ENCODE results near the gene ST3GAL4. TPM values are rescaled to one million over a fixed set of nuclear protein-coding genes. Genes with fewer than 3 reads are reported as not detected.
"Not testable (repeated sequence)": the region's sequence is repeated elsewhere in the genome, so short reads cannot be mapped to it uniquely, and the experiment has no call there.

ST3GAL4 gene
- total RNA-seq, 2 donors from 2014 or later = 27.7 to 98.0 TPM

GRCh38 chr11:126391970-126392632, 36.6 kb downstream of the ST3GAL4 start:
- H3K27ac ChIP-seq = no peak overlapping the region
- no peak overlapping the region for H3K4me3 ChIP-seq
- DNase-seq (ENCODE audit: low spot score) = no peak
- no peaks in the 10 kb centered on the region for H3K27me3 ChIP-seq (replicated peaks; ENCODE audit: insufficient read depth)
- peaks cover 2 to 11% of the 10 kb centered on the region in 2 donors for H3K4me1 ChIP-seq (ENCODE audit: control insufficient read depth in 1 of 2, low read depth in 2 of 2)
- no peaks in the 10 kb centered on the region for H3K36me3 ChIP-seq
- H3K9me3 ChIP-seq = no peaks in the 10 kb centered on the region
- TF ChIP-seq, protein P1, sequence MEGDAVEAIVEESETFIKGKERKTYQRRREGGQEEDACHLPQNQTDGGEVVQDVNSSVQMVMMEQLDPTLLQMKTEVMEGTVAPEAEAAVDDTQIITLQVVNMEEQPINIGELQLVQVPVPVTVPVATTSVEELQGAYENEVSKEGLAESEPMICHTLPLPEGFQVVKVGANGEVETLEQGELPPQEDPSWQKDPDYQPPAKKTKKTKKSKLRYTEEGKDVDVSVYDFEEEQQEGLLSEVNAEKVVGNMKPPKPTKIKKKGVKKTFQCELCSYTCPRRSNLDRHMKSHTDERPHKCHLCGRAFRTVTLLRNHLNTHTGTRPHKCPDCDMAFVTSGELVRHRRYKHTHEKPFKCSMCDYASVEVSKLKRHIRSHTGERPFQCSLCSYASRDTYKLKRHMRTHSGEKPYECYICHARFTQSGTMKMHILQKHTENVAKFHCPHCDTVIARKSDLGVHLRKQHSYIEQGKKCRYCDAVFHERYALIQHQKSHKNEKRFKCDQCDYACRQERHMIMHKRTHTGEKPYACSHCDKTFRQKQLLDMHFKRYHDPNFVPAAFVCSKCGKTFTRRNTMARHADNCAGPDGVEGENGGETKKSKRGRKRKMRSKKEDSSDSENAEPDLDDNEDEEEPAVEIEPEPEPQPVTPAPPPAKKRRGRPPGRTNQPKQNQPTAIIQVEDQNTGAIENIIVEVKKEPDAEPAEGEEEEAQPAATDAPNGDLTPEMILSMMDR (IDR thresholded peaks at IDR 0.05) = no peak
- ATAC-seq (ENCODE audit: insufficient number of reproducible peaks, low FRiP score, low read depth) = peak; percentile 5

DNA sequence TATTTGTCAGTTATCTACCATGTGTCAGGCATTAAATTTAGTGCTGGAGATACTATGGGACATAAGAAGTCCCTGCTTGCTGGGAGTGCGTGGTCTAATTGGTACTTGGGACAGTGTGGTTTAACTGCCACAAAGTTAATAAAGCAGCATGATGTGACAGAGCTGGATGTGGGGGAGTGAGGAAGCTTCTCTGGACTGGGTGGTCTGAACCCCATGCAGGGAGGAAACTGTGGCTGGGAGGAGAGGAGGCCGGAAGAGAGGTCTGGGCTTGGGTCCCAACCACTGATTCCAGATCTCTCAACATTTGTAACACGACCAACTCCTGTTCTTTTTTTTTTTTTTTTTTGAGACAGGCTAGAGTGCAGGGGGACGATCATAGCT, 37.1 kb downstream of the ST3GAL4 start:
- no peak for DNase-seq (ENCODE audit: low spot score)
- no peak overlapping the region for H3K4me3 ChIP-seq
- H3K27ac ChIP-seq = no peak overlapping the region
- ATAC-seq (ENCODE audit: insufficient number of reproducible peaks, low FRiP score, low read depth) = no peak
- TF ChIP-seq, protein P1 (IDR thresholded peaks at IDR 0.05) = no peak
- H3K4me1 ChIP-seq (ENCODE audit: control insufficient read depth in 1 of 2, low read depth in 2 of 2) = peaks cover 2 to 11% of the 10 kb centered on the region in 2 donors
- H3K36me3 ChIP-seq = no peaks in the 10 kb centered on the region
- H3K9me3 ChIP-seq = no peaks in the 10 kb centered on the region
- no peaks in the 10 kb centered on the region for H3K27me3 ChIP-seq (replicated peaks; ENCODE audit: insufficient read depth)

- TF ChIP-seq, protein P1 (IDR thresholded peaks at IDR 0.05) = no peak
Observed at GRCh38 chr11:126393143-126393542, 37.7 kb downstream of the ST3GAL4 start.

DNA sequence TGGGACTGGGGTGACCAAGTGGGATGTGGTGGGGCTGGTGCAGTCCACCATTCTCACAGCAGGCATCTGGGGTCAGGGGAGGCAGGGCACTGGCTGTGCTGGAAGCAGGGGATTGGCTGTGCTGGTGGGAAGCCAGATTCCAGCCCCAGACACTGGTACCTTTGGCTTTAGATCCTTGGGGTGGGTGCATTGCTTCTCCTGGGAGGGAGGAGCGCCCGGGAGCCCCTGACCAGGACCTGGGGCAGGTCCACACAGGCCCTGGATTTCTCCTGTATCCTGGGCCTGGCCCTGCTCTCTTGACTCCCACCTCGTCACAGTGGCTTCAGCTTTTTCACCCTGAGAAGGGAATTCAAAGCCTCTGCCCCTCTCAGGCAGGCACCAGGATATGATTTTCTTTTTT, 38.5 kb downstream of the ST3GAL4 start:
- TF ChIP-seq, protein P1 (IDR thresholded peaks at IDR 0.05) = no peak
- peaks cover 2 to 11% of the 10 kb centered on the region in 2 donors for H3K4me1 ChIP-seq (ENCODE audit: control insufficient read depth in 1 of 2, low read depth in 2 of 2)
- no peaks in the 10 kb centered on the region for H3K9me3 ChIP-seq
- no peak overlapping the region for H3K27ac ChIP-seq
- H3K36me3 ChIP-seq = no peaks in the 10 kb centered on the region
- no peak overlapping the region for H3K4me3 ChIP-seq
- no peaks in the 10 kb centered on the region for H3K27me3 ChIP-seq (replicated peaks; ENCODE audit: insufficient read depth)
- ATAC-seq (ENCODE audit: insufficient number of reproducible peaks, low FRiP score, low read depth) (no peak), DNase-seq (ENCODE audit: low spot score) (no peak)

More at GRCh38 chr11:126393143-126393542, 37.7 kb downstream of the ST3GAL4 start:
- no peaks in the 10 kb centered on the region for H3K36me3 ChIP-seq
- H3K27me3 ChIP-seq (replicated peaks; ENCODE audit: insufficient read depth) = no peaks in the 10 kb centered on the region
- H3K27ac ChIP-seq = no peak overlapping the region
- no peak for DNase-seq (ENCODE audit: low spot score)
- H3K9me3 ChIP-seq = no peaks in the 10 kb centered on the region
- H3K4me1 ChIP-seq (ENCODE audit: control insufficient read depth in 1 of 2, low read depth in 2 of 2) = peaks cover 2 to 11% of the 10 kb centered on the region in 2 donors
- no peak for ATAC-seq (ENCODE audit: insufficient number of reproducible peaks, low FRiP score, low read depth)
- H3K4me3 ChIP-seq = no peak overlapping the region

DNA sequence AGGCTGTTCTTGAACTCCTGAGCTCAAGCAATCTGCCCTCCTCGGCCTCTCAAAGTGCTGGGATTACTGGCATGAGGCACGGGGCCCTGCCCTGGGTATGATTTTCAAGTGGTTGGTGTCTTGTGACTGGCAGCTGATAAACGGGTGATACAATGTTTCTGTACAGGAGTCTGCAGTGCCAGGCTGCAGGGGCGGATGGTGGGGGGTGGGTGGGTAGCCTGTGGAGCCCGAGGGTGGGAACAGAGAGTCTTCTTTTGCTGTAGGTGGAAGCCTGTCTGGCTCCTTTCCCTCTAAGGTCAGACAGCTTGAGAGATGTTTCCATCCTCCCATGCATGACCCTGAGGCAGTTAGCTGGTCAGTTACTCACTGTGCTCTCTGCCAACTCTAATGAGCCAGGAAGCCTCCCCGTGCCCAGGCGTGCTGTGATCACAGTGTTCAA, 39.2 kb downstream of the ST3GAL4 start:
- DNase-seq (ENCODE audit: low spot score); H3K27ac ChIP-seq; H3K36me3 ChIP-seq; H3K9me3 ChIP-seq; ATAC-seq (ENCODE audit: insufficient number of reproducible peaks, low FRiP score, low read depth); H3K27me3 ChIP-seq (replicated peaks; ENCODE audit: insufficient read depth); H3K4me3 ChIP-seq: not testable (repeated sequence)
- H3K4me1 ChIP-seq (ENCODE audit: control insufficient read depth in 1 of 2, low read depth in 2 of 2) = peaks cover 2 to 11% of the 10 kb centered on the region in 2 donors

DNA sequence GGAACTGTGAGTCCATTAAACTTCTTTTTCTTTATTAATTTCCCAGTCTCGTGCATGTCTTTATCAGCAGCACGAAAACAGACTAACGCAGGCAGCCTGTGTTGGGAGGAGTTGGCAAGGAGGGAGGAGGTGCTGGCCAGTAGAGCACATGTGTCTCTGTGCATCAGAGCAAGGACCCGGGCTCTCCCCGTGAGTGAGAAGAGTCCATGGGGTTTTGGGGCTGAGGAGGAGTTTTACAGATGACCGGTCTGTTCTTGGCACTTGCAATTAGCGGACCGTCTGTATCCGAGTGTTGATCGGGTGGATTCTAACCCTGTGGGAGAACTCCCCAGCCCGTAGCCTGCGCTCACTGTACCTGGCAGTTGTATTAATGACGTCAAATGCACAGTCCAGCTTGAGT, 40.3 kb downstream of the ST3GAL4 start:
- not testable (repeated sequence) for H3K36me3 ChIP-seq; H3K27ac ChIP-seq; H3K9me3 ChIP-seq; ATAC-seq (ENCODE audit: insufficient number of reproducible peaks, low FRiP score, low read depth); H3K4me3 ChIP-seq; H3K27me3 ChIP-seq (replicated peaks; ENCODE audit: insufficient read depth); DNase-seq (ENCODE audit: low spot score)
- peaks cover 2 to 11% of the 10 kb centered on the region in 2 donors for H3K4me1 ChIP-seq (ENCODE audit: control insufficient read depth in 1 of 2, low read depth in 2 of 2)

- peaks cover 2 to 11% of the 10 kb centered on the region in 2 donors for H3K4me1 ChIP-seq (ENCODE audit: control insufficient read depth in 1 of 2, low read depth in 2 of 2)
- not testable (repeated sequence) for H3K27ac ChIP-seq; H3K4me3 ChIP-seq; DNase-seq (ENCODE audit: low spot score); ATAC-seq (ENCODE audit: insufficient number of reproducible peaks, low FRiP score, low read depth); H3K27me3 ChIP-seq (replicated peaks; ENCODE audit: insufficient read depth); H3K36me3 ChIP-seq; H3K9me3 ChIP-seq
Observed at GRCh38 chr11:126396266-126396665, 40.8 kb downstream of the ST3GAL4 start.
